Psoas muscle (tissue), 8 donors: ENCODE measurements around the gene PHOX2B. TPM values are rescaled to one million over a fixed set of nuclear protein-coding genes. Genes with fewer than 3 reads are reported as not detected.
"Not testable (repeated sequence)": the region's sequence is repeated elsewhere in the genome, so short reads cannot be mapped to it uniquely, and the experiment has no call there.

ENCODE experiments used
- ATAC-seq, 4 donors: fragments of 200-7000 bp; cut with Tn5 transposase; one replicate each; pipeline ENCODE4 v1.9.1; 2020; ENCODE audit warnings: moderate library complexity in 3 of 4, mild to moderate bottlenecking in 2 of 4
- DNase-seq, 2 donors: peaks; one replicate each; pipeline ENCODE4 v3.0.0-alpha.2; 2020
- H3K27ac ChIP-seq: fragments of 200-600 bp; one replicate; pipeline ENCODE4 v1.8.0; 2022
- H3K27me3 ChIP-seq, 3 donors: fragments of 200-600 bp in 1 of 3; one replicate each; pipeline versions ENCODE4 v1.6.1 to v1.8.0; 2013 to 2022; ENCODE audit warnings: low read length in 2 of 3, mild to moderate bottlenecking in 2 of 3, moderate library complexity in 1 of 3; ENCODE audit not compliant: insufficient read depth in 3 of 3
- H3K36me3 ChIP-seq, 2 donors: fragments of 200-600 bp in 1 of 2; one replicate each; pipeline versions ENCODE4 v1.6.1 to v1.8.0; 2013 to 2022; ENCODE audit warnings: low read depth in 1 of 2, mild to moderate bottlenecking in 1 of 2, moderate library complexity in 1 of 2; ENCODE audit not compliant: insufficient read depth in 1 of 2
- H3K4me1 ChIP-seq: fragments of 200-600 bp; one replicate; pipeline ENCODE4 v1.8.0; 2022
- H3K4me3 ChIP-seq: fragments of 200-600 bp; one replicate; pipeline ENCODE4 v1.8.0; 2022; ENCODE audit warnings: mild to moderate bottlenecking
- H3K9me3 ChIP-seq: fragments of 200-600 bp; one replicate; pipeline ENCODE4 v1.8.0; 2022
- CTCF ChIP-seq: fragments of 200-600 bp; IDR thresholded peaks from one replicate; pipeline ENCODE4 v1.8.0; 2022; ENCODE audit warnings: antibody characterized with exemption
- WGBS, 3 donors: extraction: QIAGEN DNeasy Blood & Tissue Kit; methylation state at CpG; one replicate each; pipeline versions ENCODE4 v1.1.6 to v1.1.7; 2013; 5-methylcytosine and 5-hydroxymethylcytosine counted together
- intact Hi-C, 2 donors: fragments of 100-400 bp; cut with DNase I; formaldehyde crosslinking; loops; one replicate each; pipeline versions ENCODE4 v1.11.0 to v1.14.2; 2022
- polyA plus RNA-seq, 3 donors: library from polyadenylated mRNA; stranded (reverse); fragments of 200-250 nt; gene quantifications; one replicate each; pipeline ENCODE4 v1.2.3, GENCODE V29; 2013
- total RNA-seq, 4 donors: library from RNA; stranded (reverse); fragmentation: NEBNext Ultra II Directional in 2 of 4; extraction: Animal tissue kit (Norgen Biotek cat#: 25700) in 2 of 4; gene quantifications; one replicate each; pipeline versions ENCODE4 v1.2.1 to v1.2.4, GENCODE V29; 2021 to 2023
- donor health status: healthy with polysubstance abuse.
- donor health status: DM: no; HTN: no; CAD: no; lungs with moderate emphysema.
- donor health status: Bipolar disorder and iron deficiency.
- donor health status: healthy.
- donor health status: DM: yes; HTN: yes; CAD: no.
- donor health status: DM: no; HTN: no; CAD: no.
- donor health status: DM: no; HTN: no; CAD: no.
- donor health status: DM: yes; HTN: yes; CAD: no.

Gene PHOX2B
- total and polyA plus RNA-seq, 7 donors: 0.01 TPM; not detected in 6

- Histone ChIP-seq H3K4me3 (no peak overlapping the region), H3K27ac (no peak overlapping the region), H3K4me1 (no peaks in the 10 kb centered on the region), H3K9me3 (no peaks in the 10 kb centered on the region), H3K27me3 (peaks cover 0 to 11% (median 0%) of the 10 kb centered on the region in 3 donors), H3K36me3 (no peaks in the 10 kb centered on the region)
- 51 to 61% (median 56%) methylated on average over 1 of the region's 1 CpG for WGBS, 3 donors
- no peak for DNase-seq
- no peak for ATAC-seq
- TF ChIP-seq CTCF: no peak
- intact Hi-C loops: no loop called here
Measured at GRCh38 chr4:41715155-41715554, 33.4 kb downstream of the PHOX2B start.

GRCh38 chr4:41714364-41715000, 34.0 kb downstream of the PHOX2B start:
- peaks cover 0 to 11% (median 0%) of the 10 kb centered on the region in 3 donors for H3K27me3 ChIP-seq
- no peaks in the 10 kb centered on the region for H3K36me3 ChIP-seq
- DNase-seq: no peak
- intact Hi-C loops: no loop called here
- no peak overlapping the region for H3K27ac ChIP-seq
- no peaks in the 10 kb centered on the region for H3K9me3 ChIP-seq
- no peak for ATAC-seq
- H3K4me1 ChIP-seq: no peaks in the 10 kb centered on the region
- 76 to 81% (median 77%) methylated on average over 6 of the region's 6 CpGs for WGBS, 3 donors
- TF ChIP-seq CTCF: no peak
- H3K4me3 ChIP-seq: no peak overlapping the region

- no peaks in the 10 kb centered on the region for H3K36me3 ChIP-seq
- WGBS, 3 donors: 76 to 83% (median 79%) methylated on average over 1 of the region's 1 CpG
- H3K4me1 ChIP-seq: no peaks in the 10 kb centered on the region
- peaks cover 0 to 7% (median 0%) of the 10 kb centered on the region in 3 donors for H3K27me3 ChIP-seq
- no peaks in the 10 kb centered on the region for H3K9me3 ChIP-seq
- no peak for ATAC-seq
- intact Hi-C loops: no loop called here
- DNase-seq: no peak
- no peak for TF ChIP-seq CTCF
- H3K27ac ChIP-seq: no peak overlapping the region
- H3K4me3 ChIP-seq: no peak overlapping the region
Measured at GRCh38 chr4:41713768-41714167, 34.8 kb downstream of the PHOX2B start.

GRCh38 chr4:41712425-41712824, 36.1 kb downstream of the PHOX2B start:
- Histone ChIP-seq H3K4me1 (no peaks in the 10 kb centered on the region), H3K27ac (no peak overlapping the region), H3K27me3 (peaks cover 0 to 3% (median 0%) of the 10 kb centered on the region in 3 donors), H3K36me3 (no peaks in the 10 kb centered on the region), H3K9me3 (no peaks in the 10 kb centered on the region), H3K4me3 (no peak overlapping the region)
- intact Hi-C loops: no loop called here
- TF ChIP-seq CTCF: no peak
- DNase-seq (no peak), ATAC-seq (no peak)
- WGBS, 3 donors: 49 to 70% (median 69%) methylated on average over 3 of the region's 3 CpGs

- H3K36me3 ChIP-seq, H3K9me3 ChIP-seq, DNase-seq, H3K4me3 ChIP-seq, H3K27me3 ChIP-seq, ATAC-seq, H3K27ac ChIP-seq, intact Hi-C loops, H3K4me1 ChIP-seq: not testable (repeated sequence)
- WGBS, 3 donors: 93 to 97% (median 95%) methylated on average over 2 of the region's 2 CpGs
Measured at GRCh38 chr4:41711654-41712053, 36.9 kb downstream of the PHOX2B start.
